CD4-positive, alpha-beta T cell treated with Interleukin-2 at 100 ng/mL for 4 hours (primary cell): Measurements from ENCODE around the gene APOA5.
"Not testable (repeated sequence)": the region's sequence is repeated elsewhere in the genome, so short reads cannot be mapped to it uniquely, and the experiment has no call there.

Experiments
- DNase-seq: peaks from one replicate; pipeline ENCODE4 v3.0.0-alpha.2; 2020; ENCODE audit warnings: low spot score

Gene APOA5

DNA sequence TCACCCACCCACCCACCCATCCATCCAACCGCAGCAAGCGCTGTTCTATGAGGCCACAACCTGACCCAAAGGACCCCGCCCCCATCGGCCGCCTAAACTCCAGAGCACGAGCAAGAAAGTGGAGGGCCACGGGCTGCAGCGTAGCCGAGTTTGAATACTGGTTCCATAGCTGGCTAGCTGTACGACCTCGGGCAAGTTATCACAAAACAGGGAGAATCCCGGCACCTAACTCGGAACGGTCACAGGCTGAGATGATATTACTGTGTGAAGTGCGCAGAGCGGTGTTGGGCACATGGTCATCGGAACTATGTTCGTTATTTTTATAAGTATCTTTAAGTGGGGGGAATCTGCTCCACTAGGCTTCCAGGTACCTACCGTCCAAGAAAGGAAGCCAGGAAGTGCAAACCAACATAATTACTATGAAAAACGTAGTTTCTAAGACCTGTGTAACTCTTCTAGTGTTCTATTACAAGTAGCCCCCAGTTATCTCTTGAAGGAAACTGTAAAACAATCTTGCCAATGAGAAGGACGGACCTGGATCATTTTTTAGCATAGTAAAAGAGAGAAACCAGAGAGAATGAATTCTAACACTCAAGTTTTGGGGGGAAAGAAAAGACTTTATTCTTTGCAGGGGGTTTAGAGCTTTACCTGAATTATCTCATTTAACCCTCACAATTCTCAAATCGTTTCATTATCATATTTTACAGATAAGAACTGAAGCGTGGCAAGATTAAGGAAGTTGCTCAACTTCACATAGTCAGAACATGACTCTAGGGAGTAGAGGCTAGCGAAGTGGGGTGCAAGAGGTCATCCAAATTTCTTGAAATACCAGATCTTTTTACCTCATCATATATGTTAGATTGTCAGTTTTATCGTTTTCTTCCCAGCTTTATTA is 18.2 kb downstream of the APOA5 start:
- DNase-seq: no peak

- peak; percentile 96 for DNase-seq
Observed at GRCh38 chr11:116772443-116773202, 19.1 kb downstream of the APOA5 start, which contains the start of gene BUD13. Gene BUD13 (minus strand): TSS chr11:116772987. CDS start chr11:116772964, 23 bp downstream.

DNA sequence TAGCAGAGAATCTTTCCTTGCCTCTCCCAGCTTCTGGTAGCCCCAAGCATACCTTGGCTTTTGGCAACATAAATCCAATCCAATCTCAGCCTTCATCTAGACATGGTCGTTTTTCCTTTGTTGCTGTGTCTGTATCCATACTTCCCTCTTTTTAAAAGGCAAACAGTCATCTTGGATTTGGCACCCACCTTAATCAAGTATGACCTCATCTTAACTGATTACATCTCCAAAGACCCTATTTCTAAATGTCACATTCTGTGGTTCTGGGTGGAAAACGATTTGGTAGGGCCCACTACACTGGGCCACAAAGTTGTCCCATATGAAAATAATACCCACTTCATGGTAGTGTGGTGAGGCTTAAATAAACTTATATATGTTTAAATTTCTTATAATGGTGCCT is 19.7 kb downstream of the APOA5 start:
- no peak for DNase-seq

DNA sequence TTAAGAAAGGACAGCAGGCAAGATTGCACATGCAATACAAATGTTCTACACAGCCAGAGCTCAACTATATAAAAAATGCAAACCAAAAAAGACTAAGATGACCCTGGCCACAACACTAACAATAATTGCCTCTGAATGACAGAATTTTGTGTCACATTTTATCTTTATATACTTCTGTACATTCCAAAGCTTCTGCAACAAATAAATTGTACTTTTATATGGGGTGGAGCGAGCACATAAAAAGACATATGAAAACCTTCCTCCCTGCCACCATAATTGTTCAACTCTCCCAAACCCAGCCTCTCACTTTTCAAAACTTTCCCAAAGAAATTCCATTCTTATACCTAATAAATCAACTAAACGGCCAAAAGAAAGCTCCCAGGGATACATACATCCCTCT is 29.5 kb downstream of the APOA5 start:
- DNase-seq: no peak

- not testable (repeated sequence) for DNase-seq
Observed at GRCh38 chr11:116756044-116756443, 35.6 kb downstream of the APOA5 start.

DNA sequence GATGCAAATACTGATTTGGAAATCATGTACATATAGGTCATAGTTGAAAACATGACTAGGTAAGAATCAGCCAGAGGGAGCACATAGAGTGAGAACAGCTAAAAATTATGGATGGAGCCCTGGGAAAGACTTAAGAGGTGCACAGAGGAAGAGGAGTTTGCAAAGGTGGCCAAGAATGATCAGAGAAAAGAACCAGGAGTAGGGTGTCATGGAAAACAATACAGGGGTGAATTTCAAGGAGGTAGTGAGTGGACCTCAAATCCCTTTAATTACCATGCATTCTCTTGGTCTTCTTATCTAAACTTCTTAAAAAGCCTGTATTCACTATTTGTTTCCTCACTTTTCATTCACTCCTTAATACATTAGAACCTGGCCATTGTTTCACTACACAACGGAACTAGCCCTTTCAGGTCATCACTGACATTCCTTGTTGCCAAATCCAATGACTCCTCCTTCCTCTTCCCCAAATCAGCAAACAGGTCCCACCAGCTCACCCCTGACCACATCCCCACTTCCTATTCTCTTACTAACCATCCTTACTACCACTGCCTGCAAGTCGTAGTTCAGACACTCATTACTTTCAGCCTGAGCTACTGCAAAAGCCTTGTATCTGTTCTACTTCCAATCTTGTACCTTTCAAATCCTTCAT is 41.5 kb downstream of the APOA5 start:
- DNase-seq: no peak

DNA sequence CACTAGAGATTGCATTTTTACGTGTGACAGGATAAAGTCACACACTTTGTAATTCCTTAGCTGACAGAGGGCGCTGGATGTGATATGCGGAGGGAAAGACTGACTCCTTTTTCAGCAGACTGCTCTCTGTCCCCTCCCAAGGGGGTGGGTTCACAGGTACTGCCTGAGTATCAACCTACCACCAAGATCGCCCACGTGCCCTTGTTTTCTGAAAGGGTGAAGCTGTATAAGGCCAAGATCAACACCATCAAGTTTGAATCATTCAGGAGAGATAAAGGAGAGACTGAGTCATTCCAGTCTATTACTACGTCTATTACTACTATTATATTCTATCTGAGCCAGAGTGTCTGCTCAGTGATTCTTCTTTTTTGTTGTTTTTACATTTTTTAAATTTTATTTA is 49.6 kb downstream of the APOA5 start:
- DNase-seq: no peak

GRCh38 chr11:116740741-116741140 is 50.9 kb downstream of the APOA5 start:
- no peak for DNase-seq
